ENCODE results near the gene C6orf132. TPM values are rescaled to one million over a fixed set of nuclear protein-coding genes. Genes with fewer than 3 reads are reported as not detected.

C6orf132 gene
- total and polyA plus RNA-seq, 2 of the 4 experiments (the other 2 are of a cell fraction) = 0.72 to 1.7 TPM

- Histone ChIP-seq H3K79me1 (ENCODE audit: low read depth in 1 of 2, low read length in 2 of 2) (no peaks in the 10 kb centered on the region), H3K23ac (ENCODE audit: low read depth, low read length) (no peak overlapping the region), H4K8ac (ENCODE audit: low read depth in 2 of 2, low read length in 2 of 2) (no peak overlapping the region), H3K4ac (ENCODE audit: low read depth, low read length) (no peak overlapping the region), H2BK20ac (ENCODE audit: low read depth, low read length) (no peak overlapping the region), H3K14ac (replicated peaks; ENCODE audit: low read depth, low read length) (no peak overlapping the region), H2BK5ac (ENCODE audit: low read depth, low read length, poor library complexity, severe bottlenecking) (no peak overlapping the region), H3K9me1 (ENCODE audit: insufficient read depth, low read length) (no peaks in the 10 kb centered on the region), H4K91ac (ENCODE audit: insufficient read depth, low read depth, low read length) (no peak overlapping the region), H3K18ac (ENCODE audit: low read depth, low read length) (no peak overlapping the region), H4K5ac (ENCODE audit: low read depth, low read length) (no peak overlapping the region), H4K20me1 (ENCODE audit: insufficient read depth, low read length) (no peaks in the 10 kb centered on the region), H2AK9ac (replicated peaks; ENCODE audit: low read depth, low read length, poor library complexity) (no peak overlapping the region), H3K4me2 (ENCODE audit: low read depth, low read length) (no peak overlapping the region), H3K4me3 (ENCODE audit: insufficient read depth, low read depth, low read length) (no peak overlapping the region), H3K27ac (ENCODE audit: insufficient read depth, low read length) (no peak overlapping the region), H3K4me1 (ENCODE audit: control insufficient read depth, insufficient read depth, low read length) (no peaks in the 10 kb centered on the region), H3K36me3 (ENCODE audit: control insufficient read depth, insufficient read depth, low read length) (no peaks in the 10 kb centered on the region), H3K27me3 (ENCODE audit: control insufficient read depth, insufficient read depth, low read length) (no peaks in the 10 kb centered on the region), H3K56ac (ENCODE audit: extremely low read depth, insufficient read depth, low read length) (no peak overlapping the region), H2AFZ (replicated peaks; ENCODE audit: low read length, poor library complexity) (no peak overlapping the region), H3K9ac (ENCODE audit: low read depth, low read length) (no peak overlapping the region), H2AK5ac (ENCODE audit: low read depth, low read length) (no peak overlapping the region), H2BK120ac (ENCODE audit: low read depth, low read length) (no peak overlapping the region), H3K9me3 (ENCODE audit: control insufficient read depth, insufficient read depth, low read length) (no peaks in the 10 kb centered on the region), H2BK15ac (ENCODE audit: low read depth, low read length) (no peak overlapping the region)
- TF ChIP-seq MXI1 (IDR thresholded peaks at IDR 0.05; ENCODE audit: borderline replicate concordance, low read depth, low read length) (no peak), RFX5 (IDR thresholded peaks at IDR 0.05; ENCODE audit: low read depth, low read length) (no peak), POLR2A (IDR thresholded peaks at IDR 0.05; ENCODE audit: low read depth, low read length) (no peak), BHLHE40 (IDR thresholded peaks at IDR 0.05; ENCODE audit: low read depth, low read length) (no peak)
- intact Hi-C loops (cut with micrococcal nuclease) (no loop called here), dilution Hi-C loops (cut with HindIII; ENCODE audit: low sequenced_read_pairs, unreplicated experiment) (no loop called here), in situ Hi-C loops (cut with MboI; ENCODE audit: low sequenced_read_pairs) (no loop called here)
- POLR2A ChIA-PET (ENCODE audit: unreplicated experiment) = no interaction called here
- no peak for ATAC-seq (ENCODE audit: low read depth)
- no peak for DNase-seq
- BruUV-seq (replicated peaks) = no TSS peak
- CTCF ChIA-PET = interaction anchor here (0.7 kb wide), 1 partner anchor 23 kb away, joined by 3 read pairs; no protein-coding TSS in a partner anchor
Observed at GRCh38 chr6:42176981-42177380, 34.6 kb upstream of the C6orf132 start.

All from IMR-90 (cell line).